ENCODE measurements around the gene ST7. TPM values are rescaled to one million over a fixed set of nuclear protein-coding genes. Genes with fewer than 3 reads are reported as not detected.
"Not testable (repeated sequence)": the region's sequence is repeated elsewhere in the genome, so short reads cannot be mapped to it uniquely, and the experiment has no call there.

Gene ST7
- total RNA-seq, 4 donors from 2014 or later, result 7.2 to 47.9 (median 19.1) TPM

DNA sequence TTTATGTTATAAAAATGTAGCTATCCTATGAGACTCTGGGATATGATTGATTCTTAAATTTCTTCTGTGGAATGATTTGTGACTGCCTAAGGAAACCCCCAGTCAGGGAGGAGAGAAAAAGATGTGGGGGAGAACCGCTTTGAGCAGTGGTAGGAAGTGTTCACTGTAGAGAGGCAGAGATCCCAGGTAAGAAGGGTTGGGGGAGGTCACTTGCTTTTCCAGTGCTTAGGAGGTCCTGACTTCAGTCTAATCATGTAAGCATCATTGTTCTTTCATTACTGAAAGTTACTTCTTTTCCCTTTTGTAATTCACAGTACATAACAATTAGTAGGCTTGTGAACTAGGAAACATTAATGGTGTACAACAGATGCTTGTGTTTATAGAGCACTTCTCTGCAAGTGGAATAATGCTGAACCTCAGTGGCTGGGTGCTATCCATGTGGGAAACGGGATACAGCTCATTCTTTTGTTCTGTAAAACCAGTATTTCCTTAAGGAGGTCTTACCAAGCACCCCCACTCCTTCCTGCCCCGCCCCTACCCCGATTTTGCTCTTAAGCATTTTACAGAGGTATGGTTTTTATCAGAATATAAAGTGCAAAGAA is 165.4 kb downstream of the ST7 start:
- peaks cover 0 to 10% (median 0%) of the 10 kb centered on the region in 4 donors for H3K4me1 ChIP-seq
- TF ChIP-seq, protein P1, sequence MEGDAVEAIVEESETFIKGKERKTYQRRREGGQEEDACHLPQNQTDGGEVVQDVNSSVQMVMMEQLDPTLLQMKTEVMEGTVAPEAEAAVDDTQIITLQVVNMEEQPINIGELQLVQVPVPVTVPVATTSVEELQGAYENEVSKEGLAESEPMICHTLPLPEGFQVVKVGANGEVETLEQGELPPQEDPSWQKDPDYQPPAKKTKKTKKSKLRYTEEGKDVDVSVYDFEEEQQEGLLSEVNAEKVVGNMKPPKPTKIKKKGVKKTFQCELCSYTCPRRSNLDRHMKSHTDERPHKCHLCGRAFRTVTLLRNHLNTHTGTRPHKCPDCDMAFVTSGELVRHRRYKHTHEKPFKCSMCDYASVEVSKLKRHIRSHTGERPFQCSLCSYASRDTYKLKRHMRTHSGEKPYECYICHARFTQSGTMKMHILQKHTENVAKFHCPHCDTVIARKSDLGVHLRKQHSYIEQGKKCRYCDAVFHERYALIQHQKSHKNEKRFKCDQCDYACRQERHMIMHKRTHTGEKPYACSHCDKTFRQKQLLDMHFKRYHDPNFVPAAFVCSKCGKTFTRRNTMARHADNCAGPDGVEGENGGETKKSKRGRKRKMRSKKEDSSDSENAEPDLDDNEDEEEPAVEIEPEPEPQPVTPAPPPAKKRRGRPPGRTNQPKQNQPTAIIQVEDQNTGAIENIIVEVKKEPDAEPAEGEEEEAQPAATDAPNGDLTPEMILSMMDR (IDR thresholded peaks at IDR 0.05), result no peak
- TF ChIP-seq POLR2A (IDR thresholded peaks at IDR 0.05), result no peak
- TF ChIP-seq EP300 (IDR thresholded peaks at IDR 0.05; ENCODE audit: low read depth), result no peak
- TF ChIP-seq POLR2AphosphoS5 (IDR thresholded peaks at IDR 0.05), result no peak
- H3K27me3 ChIP-seq, result no peaks in the 10 kb centered on the region
- in situ Hi-C loops (cut with MboI; ENCODE audit: low pct_ligation_motif_present in 1 of 4, low pct_unique_long_range_greater_than_20kb in 1 of 4, low sequenced_read_pairs in 3 of 4) (loop anchor here in 1 of 4 donors (5.0 kb wide), 1 partner anchor 131 kb away; no protein-coding TSS in a partner anchor), intact Hi-C loops (cut with DNase I; ENCODE audit: low total_unique reads) (loop anchor here (5.0 kb wide), 1 partner anchor 136 kb away; no protein-coding TSS in a partner anchor)
- WGBS, 2 donors (ENCODE audit: low coverage in 1 of 2), result 56 to 62% methylated on average over 4 of the region's 4 CpGs
- no peak for DNase-seq
- no peaks in the 10 kb centered on the region for H3K36me3 ChIP-seq
- H3K27ac ChIP-seq, result no peak overlapping the region
- no peak overlapping the region for H3K4me3 ChIP-seq
- H3K9me3 ChIP-seq, result no peaks in the 10 kb centered on the region

GRCh38 chr7:117119192-117119924 is 166.1 kb downstream of the ST7 start:
- intact Hi-C loops (cut with DNase I; ENCODE audit: low total_unique reads), result loop anchor here (5.0 kb wide), 1 partner anchor 137 kb away; no protein-coding TSS in a partner anchor
- Histone ChIP-seq H3K36me3 (no peaks in the 10 kb centered on the region), H3K4me1 (peaks cover under 1 to 17% (median 1%) of the 10 kb centered on the region in 4 donors), H3K9me3 (no peaks in the 10 kb centered on the region), H3K27me3 (no peaks in the 10 kb centered on the region), H3K27ac (no peak overlapping the region), H3K4me3 (no peak overlapping the region)
- no peak for TF ChIP-seq EP300 (IDR thresholded peaks at IDR 0.05; ENCODE audit: low read depth)
- TF ChIP-seq, protein P1 (IDR thresholded peaks at IDR 0.05), result peak; percentile 82 to 90 (median 84)
- DNase-seq, result peak; percentile 81
- in situ Hi-C loops (cut with MboI; ENCODE audit: low pct_ligation_motif_present in 1 of 4, low pct_unique_long_range_greater_than_20kb in 1 of 4, low sequenced_read_pairs in 3 of 4), result loop anchor here in 1 of 4 donors (5.0 kb wide), 1 partner anchor 132 kb away; no protein-coding TSS in a partner anchor
- 15 to 19% methylated on average over 7 of the region's 7 CpGs for WGBS, 2 donors (ENCODE audit: low coverage in 1 of 2)

GRCh38 chr7:117120321-117120720 is 167.0 kb downstream of the ST7 start:
- in situ Hi-C loops (cut with MboI; ENCODE audit: low pct_ligation_motif_present in 1 of 4, low pct_unique_long_range_greater_than_20kb in 1 of 4, low sequenced_read_pairs in 3 of 4) (loop anchor here (5.0 to 10.0 kb wide), 3 partner anchors 133 to 196 kb away; no protein-coding TSS in a partner anchor), intact Hi-C loops (cut with DNase I; ENCODE audit: low total_unique reads) (loop anchor here (5.0 kb wide), 1 partner anchor 188 kb away; no protein-coding TSS in a partner anchor)
- H3K27me3 ChIP-seq, H3K4me3 ChIP-seq, H3K27ac ChIP-seq, DNase-seq, H3K9me3 ChIP-seq, H3K36me3 ChIP-seq: not testable (repeated sequence)
- H3K4me1 ChIP-seq, result peaks cover 3 to 25% (median 7%) of the 10 kb centered on the region in 4 donors
- 97 to 100% methylated on average over 1 of the region's 1 CpG for WGBS, 2 donors (ENCODE audit: low coverage in 1 of 2)

DNA sequence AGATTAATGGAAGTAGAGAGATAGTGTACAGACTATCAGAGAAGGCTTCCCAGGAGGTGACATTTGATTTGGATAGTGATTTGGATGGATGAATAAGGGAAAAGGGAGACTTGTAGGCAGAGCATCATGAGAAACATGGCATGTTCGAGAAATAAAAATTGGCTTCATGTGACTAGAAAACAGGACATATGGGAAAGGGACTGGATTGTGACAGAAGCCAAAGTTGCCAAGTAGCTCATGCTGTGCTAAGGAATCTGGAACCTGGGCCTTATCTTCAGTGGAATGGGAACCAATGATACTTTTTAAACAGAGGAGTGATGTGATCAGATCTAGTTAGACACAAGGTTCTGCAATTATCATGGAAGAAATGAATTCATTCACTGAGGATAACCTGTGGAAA is 168.7 kb downstream of the ST7 start:
- H3K4me1 ChIP-seq, result peaks cover 3 to 25% (median 7%) of the 10 kb centered on the region in 4 donors
- intact Hi-C loops (cut with DNase I; ENCODE audit: low total_unique reads) (loop anchor here (5.0 kb wide), 1 partner anchor 190 kb away; no protein-coding TSS in a partner anchor), in situ Hi-C loops (cut with MboI; ENCODE audit: low pct_ligation_motif_present in 1 of 4, low pct_unique_long_range_greater_than_20kb in 1 of 4, low sequenced_read_pairs in 3 of 4) (loop anchor here (5.0 to 10.0 kb wide), 3 partner anchors 135 to 197 kb away; no protein-coding TSS in a partner anchor)
- WGBS, 2 donors (ENCODE audit: low coverage in 1 of 2), result 94 to 100% methylated on average over 1 of the region's 1 CpG
- H3K27ac ChIP-seq, H3K27me3 ChIP-seq, DNase-seq, H3K4me3 ChIP-seq, H3K9me3 ChIP-seq, H3K36me3 ChIP-seq: not testable (repeated sequence)

DNA sequence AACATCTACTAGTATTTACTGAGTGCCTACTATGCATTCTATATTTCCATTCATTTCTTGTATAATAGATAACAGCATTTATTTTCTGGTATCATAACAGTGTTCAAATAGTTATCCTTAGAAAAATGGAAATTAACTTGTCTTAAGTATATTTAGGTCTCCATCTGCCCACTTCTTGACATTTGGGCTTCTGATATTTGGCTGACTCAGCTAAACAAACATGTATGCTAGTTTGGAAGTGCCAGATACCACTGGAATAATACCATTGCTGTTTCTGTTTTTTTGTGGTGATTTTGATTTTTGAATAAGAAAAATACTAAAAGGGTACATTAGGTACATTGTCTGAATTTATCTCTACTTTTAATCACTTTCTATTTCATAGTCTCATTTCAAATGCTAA is 169.2 kb downstream of the ST7 start:
- no peak overlapping the region for H3K4me3 ChIP-seq
- no peaks in the 10 kb centered on the region for H3K9me3 ChIP-seq
- intact Hi-C loops (cut with DNase I; ENCODE audit: low total_unique reads), result loop anchor here (5.0 kb wide), 1 partner anchor 190 kb away; no protein-coding TSS in a partner anchor
- H3K36me3 ChIP-seq, result no peaks in the 10 kb centered on the region
- peaks cover 3 to 25% (median 7%) of the 10 kb centered on the region in 4 donors for H3K4me1 ChIP-seq
- H3K27me3 ChIP-seq, result no peaks in the 10 kb centered on the region
- DNase-seq, result no peak
- no peak overlapping the region for H3K27ac ChIP-seq
- in situ Hi-C loops (cut with MboI; ENCODE audit: low pct_ligation_motif_present in 1 of 4, low pct_unique_long_range_greater_than_20kb in 1 of 4, low sequenced_read_pairs in 3 of 4), result loop anchor here (5.0 to 10.0 kb wide), 3 partner anchors 135 to 198 kb away; no protein-coding TSS in a partner anchor
- no peak for TF ChIP-seq POLR2AphosphoS5 (IDR thresholded peaks at IDR 0.05)
- TF ChIP-seq EP300 (IDR thresholded peaks at IDR 0.05; ENCODE audit: low read depth), result no peak
- TF ChIP-seq POLR2A (IDR thresholded peaks at IDR 0.05), result no peak
- TF ChIP-seq, protein P1 (IDR thresholded peaks at IDR 0.05), result no peak

All from transverse colon (tissue), 4 donors.